ENCODE data around the gene CEP164.

DNA sequence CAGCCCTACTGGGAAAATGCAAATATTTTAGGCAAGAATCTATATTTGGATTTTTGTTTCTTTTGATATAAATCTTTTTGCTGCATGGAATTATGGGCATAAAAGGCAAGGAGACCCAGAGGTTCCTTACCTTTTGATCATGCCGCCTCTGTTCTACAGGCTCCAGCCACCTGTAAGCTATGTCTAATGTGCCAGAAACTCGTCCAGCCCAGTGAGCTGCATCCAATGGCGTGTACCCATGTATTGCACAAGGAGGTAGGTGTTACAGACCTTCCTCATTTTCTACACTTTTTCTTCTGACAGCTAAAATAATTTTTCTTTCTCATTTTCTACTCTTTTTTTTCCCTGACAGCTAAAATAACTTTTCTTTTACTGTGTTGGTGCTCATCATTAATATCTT, 44.7 kb upstream of the CEP164 start:
- TF ChIP-seq EZH2phosphoT487 (IDR thresholded peaks at IDR 0.05; ENCODE audit: low read depth): no peak
- no peak for TF ChIP-seq CTCF (IDR thresholded peaks at IDR 0.05; ENCODE audit: low read depth, low read length)

Measured in OCI-LY3 (cell line).